ENCODE results near the gene CDK18.
"Not testable (repeated sequence)": the region's sequence is repeated elsewhere in the genome, so short reads cannot be mapped to it uniquely, and the experiment has no call there.

The CDK18 gene

DNA sequence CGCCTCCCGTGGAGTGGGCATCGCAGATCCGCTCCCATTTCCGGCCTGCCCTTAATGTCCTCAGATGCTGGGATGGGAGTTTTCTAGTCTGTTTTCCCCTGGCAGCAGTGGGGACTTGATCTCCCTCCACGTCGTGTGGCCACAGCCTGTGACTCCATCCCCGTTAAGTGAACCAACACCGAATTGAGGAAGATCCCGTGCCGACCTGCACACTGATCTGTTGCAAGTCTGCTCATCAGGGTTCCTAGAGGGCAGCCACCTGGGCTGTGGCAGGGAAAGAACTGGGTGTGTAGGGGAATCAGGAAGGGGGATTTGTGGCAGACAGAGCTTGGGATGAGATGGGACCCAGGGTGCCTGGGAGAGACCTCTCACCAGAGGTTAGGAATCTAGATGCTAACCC, 23.3 kb upstream of the CDK18 start:
- DNase-seq, result no peak

DNA sequence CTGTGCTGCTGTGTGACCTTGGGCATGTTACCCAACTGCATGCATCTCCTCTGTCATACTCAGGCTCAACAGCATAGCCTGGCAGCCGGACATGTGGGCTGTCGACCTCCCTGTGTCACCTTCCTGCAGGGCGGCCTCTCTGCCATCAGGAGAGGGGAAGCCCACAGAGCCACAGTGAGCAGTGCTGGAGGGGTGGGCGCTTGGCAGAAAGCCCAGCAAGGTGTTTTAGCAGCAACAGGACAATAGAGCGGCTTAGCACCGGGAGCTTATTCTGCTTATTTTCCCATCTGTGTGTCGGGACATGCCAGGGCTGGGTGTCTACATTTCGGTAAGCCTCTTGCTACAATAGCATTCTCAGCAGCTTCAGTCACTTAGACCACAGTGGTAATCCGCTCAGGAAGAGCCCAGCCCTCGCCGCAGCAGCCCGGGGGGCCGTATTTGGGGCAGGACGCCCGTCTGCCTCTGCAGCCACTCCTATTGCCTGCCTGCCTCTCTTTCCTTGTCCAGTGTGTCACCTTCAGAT, 22.8 kb upstream of the CDK18 start:
- no peak for DNase-seq

DNA sequence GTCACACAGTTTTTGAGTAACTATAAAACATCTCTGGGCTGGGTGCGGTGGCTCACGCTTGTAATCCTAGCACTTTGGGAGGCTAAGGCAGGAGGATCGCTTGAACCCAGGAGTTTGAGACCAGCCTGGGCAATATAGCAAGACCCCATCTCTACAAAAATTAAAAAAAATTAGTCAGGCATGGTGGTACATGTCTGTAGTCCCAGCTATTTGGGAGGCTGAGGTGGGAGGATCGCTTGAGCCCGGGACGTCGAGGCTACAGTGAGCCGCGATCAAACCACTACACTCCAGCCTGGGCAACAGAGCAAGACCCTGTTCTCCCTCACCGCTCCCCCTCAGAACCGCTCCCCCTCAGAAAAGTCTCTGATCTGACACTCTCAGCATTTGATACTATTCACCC, 21.9 kb upstream of the CDK18 start:
- not testable (repeated sequence) for DNase-seq

DNA sequence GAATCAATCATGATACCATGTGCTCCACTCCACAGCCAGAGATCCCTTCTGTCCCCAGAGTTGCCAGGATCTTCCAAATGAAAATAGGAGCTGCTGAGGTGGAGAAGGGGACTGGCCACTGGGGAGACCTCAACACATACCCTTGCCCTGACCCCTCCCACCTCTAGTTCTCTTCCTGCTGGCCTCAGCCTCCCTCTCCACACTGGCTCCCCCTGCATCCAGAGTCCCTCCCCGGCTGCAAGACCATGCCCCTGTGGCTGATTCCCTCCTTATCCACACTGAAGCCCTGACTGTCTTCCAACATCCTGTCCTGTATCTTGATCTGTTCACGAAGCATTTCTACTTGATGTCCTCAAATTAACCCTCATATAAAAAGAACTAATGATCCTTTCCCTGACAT, 21.1 kb upstream of the CDK18 start:
- DNase-seq, result no peak

DNA sequence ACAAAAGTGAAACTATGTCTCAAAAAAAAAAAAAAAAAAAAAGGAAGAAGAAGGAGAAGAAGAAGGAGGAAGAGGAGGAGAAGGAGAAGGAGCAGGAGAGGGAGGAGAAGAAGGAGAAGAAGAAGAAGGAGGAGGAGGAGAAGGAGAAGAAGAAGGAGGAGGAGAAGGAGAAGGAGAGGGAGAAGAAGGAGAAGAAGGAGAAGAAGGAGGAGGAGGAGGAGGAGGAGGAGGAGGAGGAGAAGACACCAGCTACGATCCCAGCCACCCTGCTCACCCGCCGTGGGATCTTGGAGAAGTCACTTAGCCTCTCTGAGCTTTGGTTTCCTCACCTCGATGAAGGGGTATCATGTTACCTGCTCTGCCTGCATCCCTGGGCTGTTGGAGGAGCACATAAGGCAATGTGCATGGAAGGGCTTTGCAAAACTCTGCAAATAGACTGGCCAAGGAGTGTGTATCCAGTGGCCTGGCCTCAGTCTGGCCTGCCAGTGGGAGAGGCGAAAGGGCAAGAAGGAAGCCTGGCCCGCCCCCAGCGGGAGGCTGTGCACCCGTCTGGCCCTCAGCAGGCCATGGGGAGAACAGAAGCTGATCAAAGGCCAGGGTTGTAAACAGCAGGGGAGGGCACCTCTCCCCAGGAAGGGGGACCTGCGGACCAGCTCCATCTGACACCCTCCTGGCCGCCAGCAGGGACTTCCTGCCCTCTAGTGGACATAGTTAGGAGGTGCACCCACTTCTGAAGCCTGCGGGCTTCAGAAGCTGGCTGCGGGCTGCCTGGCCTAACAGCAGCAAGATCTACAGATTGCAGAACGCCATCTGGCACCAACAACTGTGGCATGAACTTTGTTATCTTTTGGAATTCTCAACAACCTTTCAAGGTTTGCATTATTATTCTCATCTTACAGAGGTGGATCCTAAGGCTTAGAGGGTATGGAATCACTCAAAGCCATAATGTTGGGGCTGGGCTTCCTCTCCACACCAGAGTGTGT, 19.2 kb upstream of the CDK18 start:
- DNase-seq, result peak; percentile 74 to 85 (median 80)

DNA sequence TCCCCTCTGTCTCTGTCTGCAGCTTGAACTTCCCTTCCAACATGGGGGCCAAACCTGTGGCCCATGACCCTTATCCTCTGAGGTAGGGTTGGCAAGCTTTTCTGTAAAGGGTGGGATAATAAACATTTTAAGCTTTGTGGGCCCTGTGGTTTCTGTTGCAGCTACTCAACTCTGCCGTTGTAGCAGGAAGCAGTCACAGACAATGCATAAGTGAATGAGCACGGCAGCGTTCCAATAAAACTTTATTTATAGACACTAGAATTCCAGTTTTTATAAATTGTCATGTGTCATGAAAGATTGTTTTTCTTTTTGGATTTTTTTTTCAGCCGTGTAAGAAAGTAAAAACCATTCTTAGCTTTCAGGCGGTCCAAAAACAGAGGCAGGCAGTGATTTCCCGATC, 18.2 kb upstream of the CDK18 start:
- DNase-seq, result no peak

DNA sequence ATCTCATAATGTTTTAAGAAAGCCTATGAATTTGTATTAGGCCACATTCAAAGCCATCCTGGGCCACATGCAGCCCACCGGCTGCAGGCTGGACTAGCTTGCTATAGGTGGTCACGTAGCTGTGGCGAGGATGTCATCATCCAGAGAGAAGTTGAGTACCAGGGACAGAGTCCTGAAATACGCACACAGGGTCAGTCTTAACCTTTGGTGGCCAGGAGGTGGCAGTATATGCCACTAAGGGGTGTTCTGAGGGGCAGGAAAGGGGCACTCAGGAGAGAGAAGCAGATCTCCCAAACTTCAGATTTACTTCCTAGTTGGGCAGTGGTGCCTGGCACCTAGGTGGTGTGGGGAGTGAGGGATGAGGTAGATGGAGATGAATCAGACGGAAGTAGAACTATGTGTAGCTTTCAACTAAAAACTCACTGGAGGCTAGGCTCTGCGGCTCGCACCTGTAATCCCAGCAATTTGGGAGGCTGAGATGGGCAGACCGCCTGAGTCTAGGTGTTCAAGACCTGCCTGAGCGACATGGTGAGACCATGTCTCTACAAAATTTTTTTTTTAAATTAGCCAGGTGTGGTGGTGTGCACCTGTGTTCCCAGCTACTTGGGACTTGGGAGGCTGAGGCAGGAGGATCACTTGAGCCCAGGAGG, 16.3 kb upstream of the CDK18 start:
- DNase-seq, result peak; percentile 71 to 86 (median 78)

DNA sequence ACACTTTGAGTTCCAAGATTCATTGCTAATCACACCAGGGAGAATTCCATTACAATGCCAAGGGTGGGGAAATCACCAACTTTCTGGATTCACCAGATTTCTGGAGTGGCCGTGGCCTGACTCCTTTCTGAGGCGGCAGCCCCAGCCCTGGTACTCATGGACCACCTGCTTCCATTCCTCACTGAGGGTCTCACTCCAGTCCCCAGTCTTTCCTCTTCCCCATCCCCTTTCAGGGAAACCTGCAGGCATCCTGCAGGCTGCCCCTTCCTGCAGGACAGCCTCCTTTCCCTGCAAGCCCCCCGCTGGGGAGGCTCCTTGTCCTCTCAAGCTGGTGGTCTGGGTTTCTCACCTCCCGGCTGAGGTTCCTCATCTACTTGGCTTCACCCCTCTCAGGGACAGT, 12.7 kb upstream of the CDK18 start:
- DNase-seq, result no peak

DNA sequence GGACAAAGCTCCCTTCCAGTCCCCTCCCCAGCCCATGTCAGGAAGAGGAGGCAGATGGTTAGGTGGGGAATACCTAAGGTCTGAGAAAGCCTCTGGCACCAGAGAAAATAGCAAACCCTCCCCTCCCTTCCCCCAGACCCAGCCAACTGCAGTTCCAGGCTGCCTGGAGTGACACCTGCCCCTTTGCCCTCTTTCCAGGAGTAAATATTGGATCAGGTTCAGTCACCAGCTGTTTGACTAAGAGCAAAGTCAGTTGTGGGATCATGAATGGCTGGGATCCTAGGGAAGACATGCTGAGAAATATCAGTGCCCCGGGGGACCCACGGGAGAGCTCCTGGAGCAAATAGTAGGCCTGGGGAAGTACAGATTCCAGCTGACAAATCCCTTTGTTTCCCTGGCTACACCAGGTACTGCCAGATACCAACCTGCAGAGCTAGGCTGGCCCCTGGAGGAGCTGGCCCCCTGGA, 12.2 kb upstream of the CDK18 start:
- no peak for DNase-seq

DNA sequence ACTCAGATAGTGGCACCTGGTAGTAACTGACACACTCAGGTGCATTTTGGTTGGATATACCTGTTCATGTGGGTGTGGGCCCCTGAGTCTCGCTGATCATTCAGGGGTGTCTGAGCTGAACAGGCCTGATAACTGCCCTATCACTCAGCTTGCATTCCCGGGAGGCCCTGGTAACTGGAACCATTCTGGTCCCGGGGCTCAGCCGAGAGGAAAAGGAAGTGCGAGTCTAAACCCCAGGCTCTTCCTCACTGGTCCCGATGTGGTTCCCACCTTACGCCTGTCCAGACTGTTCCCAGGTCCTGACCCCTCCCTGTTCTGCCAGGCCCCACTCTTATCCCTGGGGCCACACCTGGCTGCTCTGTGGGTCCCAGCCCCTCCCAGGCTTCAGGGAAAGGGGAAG, 11.7 kb upstream of the CDK18 start:
- no peak for DNase-seq

DNA sequence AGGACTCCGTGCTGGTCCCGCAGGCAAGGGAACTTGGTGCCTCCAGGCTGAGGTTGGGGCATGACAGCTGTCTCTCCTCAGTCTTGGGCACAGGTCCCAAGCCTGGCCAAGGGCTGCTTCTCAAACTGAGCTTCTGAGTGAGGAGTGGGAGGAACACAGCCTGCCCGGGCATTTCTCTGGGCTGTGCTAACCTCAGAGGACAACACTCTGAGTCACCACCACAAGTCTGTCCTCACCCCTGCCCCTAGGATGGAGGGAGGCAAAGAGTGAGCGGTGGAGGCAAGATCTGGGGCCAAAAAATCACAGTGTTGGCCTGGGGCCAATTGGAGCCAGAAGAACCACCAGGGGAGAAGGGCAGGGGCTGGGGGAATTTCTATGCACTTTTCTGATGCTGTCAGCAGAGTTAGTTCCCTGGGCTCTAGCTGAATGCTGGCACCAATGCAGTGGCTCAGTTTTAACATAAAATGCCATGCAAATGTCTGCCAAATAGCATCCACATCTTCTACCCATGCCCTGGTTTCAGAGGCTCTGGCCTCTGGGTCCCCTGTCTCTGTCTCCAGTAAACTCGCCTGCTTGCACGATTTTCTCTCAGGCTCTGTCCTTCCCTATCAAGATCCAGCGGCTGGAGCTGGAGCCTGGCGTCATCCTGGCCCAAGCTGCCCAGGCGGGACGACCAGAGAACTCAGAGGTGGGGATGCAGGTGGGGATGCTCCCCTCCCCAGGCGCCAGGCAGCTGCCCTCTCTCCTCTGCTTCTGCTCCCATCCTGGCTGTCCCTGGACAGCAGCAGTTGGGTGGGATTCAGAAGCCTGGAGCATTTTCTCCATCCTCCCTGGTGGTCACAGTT, 11.0 kb upstream of the CDK18 start:
- DNase-seq, result peak; percentile 61 to 79 (median 70)

DNA sequence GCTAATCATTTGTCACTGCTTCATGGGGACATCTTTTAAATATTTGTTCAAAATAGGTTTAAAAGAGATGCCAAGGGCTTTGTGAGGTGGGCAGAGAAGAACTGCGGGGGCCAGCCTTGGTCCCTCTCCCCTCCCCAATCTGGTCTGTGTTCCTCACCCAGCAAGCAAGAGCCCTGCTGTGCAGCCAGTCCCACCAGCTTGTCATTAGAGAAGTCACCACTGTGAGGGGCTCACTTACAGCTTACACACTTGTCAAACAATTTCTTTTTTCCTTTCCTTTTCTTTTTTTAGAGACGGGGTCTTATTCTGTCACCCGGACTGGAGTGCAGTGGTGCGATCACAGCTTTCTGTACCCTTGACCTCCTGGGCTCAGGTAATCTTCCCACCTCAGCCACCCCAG, 10.4 kb upstream of the CDK18 start:
- DNase-seq, result no peak

DNA sequence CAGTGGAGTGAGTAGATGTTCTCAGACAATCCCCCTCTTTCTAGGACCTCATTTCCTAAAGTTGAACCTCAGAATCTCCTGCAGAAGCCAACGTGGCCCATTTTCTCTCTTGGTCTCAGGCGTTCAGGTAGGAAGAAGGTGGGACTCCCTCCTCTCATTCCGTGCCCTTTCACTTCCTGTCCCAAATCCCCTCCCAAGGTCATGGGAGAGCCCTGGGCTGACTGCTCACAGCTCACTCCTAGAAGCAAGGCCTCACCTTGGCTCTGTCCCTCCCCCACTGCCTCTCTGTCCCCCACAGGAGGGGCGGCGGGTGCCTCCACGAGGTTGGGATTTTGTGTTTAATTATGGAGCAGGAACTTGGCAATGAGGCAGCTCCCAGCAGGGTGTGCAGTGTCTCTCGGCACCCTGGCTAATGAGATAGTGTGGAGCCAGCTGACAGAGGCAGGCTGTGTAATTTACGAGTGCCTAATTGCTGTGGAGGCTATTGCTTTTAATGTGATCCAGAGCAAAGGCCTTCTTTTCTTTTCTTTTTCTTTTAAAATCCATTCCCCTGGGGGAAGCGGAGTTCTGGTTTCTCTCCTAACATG, 9.1 kb upstream of the CDK18 start:
- DNase-seq, result no peak

DNA sequence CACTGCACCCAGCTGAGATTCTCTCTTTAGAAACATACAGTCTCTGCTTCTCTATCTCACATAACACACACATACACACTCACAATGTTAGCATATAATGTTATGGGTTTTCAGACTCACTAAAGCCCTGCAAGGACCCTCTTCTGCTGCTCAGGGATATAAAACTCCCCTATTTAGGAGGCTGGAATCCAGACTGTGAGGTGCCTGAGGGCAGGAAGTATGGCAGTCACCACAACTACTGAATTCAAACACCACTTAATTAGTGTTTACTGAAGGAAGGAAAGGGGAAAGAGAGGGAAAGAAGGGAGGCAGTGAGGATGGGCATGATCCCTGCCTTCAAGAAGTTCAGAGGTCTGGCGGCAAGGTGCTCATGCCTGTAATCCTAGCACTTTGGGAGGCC, 7.8 kb upstream of the CDK18 start:
- no peak for DNase-seq

DNA sequence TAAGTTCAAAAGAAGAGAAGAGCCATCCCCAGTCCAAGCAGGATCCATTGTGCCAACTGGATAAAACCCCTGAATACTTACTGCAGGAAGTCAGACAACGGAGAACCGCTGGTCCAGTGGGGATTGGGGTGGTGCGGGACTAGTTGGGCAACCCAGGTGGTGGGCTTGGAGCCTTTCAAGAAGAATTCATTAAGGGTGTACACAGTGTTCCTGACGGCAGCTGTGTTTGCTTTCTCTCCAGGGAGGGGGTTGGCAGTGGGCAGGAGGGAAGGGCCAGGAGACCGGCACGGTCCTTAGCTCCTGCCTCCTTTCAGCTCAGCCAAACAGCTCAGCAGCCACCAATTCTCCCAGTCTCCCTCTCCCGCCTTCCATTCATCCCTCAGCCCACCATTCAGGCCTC, 7.1 kb upstream of the CDK18 start:
- DNase-seq, result no peak

DNA sequence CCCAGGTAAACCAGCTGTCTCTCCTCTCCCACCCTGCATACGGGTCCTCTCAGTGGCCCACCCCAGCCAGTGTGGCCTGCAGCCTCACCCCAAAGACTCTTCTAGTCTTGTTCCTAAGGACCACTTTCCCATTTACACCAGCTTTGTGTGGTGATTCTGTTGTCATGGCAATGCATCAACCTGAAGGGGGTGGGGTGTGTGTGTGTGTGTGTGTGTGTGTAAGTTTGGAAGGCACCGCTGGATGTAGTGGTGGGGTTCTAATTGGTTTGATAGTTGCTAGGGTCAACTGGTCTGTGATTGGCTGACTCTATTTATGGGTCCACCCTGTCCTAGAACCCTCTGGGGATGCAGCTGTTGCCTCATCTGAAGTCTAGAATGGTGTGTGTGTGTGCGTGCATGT, 4.7 kb upstream of the CDK18 start:
- DNase-seq, result no peak

DNA sequence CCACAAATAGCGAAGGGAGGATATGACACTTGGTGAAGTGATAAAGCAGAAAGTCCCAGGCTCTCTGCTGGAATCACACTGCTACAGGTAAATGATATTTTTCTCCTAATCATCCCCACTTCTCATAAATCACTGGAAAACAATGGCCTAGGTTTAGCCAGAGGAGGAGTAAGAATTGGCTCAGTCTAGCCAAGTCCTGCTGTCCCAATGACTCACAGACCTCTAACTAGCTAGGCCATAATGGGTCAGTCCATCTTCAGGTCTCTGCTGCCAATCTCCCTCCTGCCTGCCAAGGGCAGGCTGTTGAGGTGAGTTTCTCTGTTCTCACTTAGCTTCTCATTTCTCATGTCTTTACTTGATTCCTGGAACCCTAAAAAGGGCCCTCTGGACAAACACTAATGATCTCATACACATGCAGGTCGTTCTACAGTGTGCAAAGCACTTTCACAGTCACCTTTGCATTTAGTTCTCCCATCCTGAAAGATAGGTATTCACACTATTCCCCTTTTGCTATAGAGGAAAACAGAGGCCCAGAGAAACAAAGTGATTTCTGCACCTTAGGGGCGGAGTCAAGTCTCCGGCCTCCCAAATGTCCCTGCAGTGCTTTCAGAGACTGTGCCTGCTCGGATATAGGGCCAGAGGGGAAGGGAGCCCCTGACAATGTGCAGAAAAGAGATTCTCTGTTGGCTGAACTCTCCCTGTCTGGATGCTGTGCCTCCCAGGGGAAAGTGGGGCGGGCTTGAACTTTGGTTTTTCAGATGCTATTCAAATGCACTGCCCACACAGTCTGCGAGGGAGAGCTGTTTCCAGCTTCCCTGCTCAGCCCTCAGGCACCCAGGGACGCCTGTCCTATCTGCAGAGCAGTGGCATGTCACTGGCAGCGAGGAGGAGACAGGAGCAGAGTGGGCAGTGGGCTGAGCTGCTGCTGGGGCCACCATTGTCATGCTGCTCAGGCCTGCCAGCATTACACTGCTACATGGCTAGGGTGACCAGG, 3.9 kb upstream of the CDK18 start:
- DNase-seq, result no peak

DNA sequence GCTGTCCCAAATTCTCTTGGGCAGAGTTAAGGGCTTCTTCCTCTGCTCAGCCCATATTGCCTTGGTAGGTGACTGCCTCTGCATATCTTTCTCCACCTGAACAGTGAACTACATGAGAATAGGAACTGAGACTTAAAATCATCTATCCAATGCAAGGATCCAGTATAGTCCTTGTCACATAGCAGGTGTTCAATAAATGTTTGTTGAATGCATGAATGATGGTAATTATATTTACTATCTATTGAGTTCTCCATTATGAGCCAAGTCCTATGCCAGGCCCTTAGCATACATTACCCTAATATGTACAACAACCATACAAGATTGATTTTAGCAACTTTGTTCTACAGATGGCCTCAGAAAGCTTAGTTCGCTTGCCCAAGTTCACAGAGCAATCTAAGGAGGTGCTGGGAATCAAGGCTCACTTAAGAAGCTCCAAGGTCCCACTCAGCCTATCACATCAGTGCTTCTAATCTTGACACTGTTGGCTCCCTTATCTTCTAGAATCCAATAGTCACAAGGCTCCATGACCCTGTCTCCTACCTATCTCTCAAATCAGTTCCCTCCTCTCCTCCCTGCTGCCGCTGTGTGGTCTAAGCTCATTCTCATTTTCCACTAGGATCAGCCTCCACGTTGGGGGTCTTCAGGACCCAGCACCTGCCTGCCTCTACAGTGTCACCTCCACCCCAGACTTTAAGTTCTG, 2.2 kb upstream of the CDK18 start:
- no peak for DNase-seq

DNA sequence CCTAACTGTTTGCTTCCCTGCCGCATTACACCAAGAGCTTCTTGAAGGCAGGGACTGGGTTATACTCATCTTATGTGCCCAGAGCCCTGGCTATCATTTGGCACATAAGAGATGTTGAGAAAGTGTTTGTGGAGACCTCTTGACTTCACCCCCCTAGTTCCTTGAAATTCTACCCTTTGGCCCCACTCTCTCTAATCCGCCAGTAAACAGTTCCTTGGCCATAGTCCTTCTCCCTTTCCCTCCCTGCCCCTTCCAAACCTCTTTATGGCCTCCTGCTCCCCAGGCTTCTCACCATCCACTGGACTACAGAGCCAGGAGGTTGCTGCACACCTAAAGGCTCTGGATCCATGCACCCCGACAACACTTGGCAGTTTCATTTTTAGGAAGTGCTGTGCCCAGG, 1.5 kb upstream of the CDK18 start:
- no peak for DNase-seq

DNA sequence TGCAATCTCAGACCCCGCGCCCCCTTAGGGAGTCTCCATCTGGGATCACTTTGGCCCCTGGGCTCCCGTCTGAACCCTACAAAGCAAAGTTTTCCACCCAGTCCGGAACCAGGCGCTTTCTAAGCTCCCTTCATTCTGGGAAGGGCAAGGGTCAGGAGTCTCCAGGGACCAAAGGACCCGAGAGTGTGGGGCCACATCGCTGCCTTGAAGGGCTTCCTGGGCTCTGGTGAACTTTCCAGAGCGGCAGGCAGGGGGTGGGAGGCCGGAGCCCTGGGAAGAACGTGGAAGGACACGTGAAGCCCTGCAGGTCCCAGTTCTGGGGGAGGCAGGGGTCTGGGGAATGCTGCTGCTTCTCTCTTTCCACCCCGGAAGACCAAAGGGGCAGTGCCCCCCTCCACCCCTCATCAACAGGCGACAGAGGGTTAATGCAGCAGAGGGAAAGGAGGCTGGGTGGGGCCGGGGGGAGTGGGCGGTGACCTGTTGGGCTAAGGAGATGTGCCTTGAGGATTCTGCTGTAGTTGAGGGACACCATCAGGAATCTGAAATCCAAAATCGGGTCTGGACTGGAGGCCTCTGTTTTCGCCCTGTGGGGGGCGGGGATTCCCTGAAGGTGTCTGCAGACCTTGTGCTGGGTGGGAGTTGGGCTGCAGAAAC, 734 bp downstream of the CDK18 start:
- peak in 3 of 4 experiments; percentile 18 to 42 (median 30) for DNase-seq

All from suppressor macrophage (primary cell).